CD4-positive, alpha-beta T cell treated with Interferon alpha-2 for 1 hour (primary cell): ENCODE data around the gene IPO11.

Source experiments
- DNase-seq, 2 donors: peaks; one replicate each; pipeline ENCODE4 v3.0.0-alpha.2; 2020 to 2022

The IPO11 gene

GRCh38 chr5:62575066-62575465 is 162.5 kb downstream of the IPO11 start:
- DNase-seq: no peak

- no peak for DNase-seq
Observed at GRCh38 chr5:62575489-62575888, 162.9 kb downstream of the IPO11 start.

- DNase-seq: no peak
Observed at GRCh38 chr5:62576570-62577170, 164.1 kb downstream of the IPO11 start.

GRCh38 chr5:62577488-62577887 is 164.9 kb downstream of the IPO11 start:
- no peak for DNase-seq

- peak; percentile 33 to 87 for DNase-seq
Observed at GRCh38 chr5:62578540-62578939, 166.0 kb downstream of the IPO11 start, which contains the start of gene LRRC70. Gene LRRC70, plus strand, starts transcription at chr5:62578819. Its CDS starts 620 bp downstream, at chr5:62579439.

GRCh38 chr5:62579761-62580160 is 167.2 kb downstream of the IPO11 start:
- no peak for DNase-seq

GRCh38 chr5:62581836-62582597 is 169.5 kb downstream of the IPO11 start:
- DNase-seq: no peak

GRCh38 chr5:62584391-62584790 is 171.8 kb downstream of the IPO11 start:
- DNase-seq: no peak

- no peak for DNase-seq
Observed at GRCh38 chr5:62585306-62585705, 172.7 kb downstream of the IPO11 start.

- no peak for DNase-seq
Observed at GRCh38 chr5:62585751-62586150, 173.2 kb downstream of the IPO11 start.

GRCh38 chr5:62587737-62588136 is 175.2 kb downstream of the IPO11 start:
- no peak for DNase-seq

GRCh38 chr5:62588668-62589067 is 176.1 kb downstream of the IPO11 start:
- no peak for DNase-seq

GRCh38 chr5:62589504-62589903 is 176.9 kb downstream of the IPO11 start:
- DNase-seq: no peak

GRCh38 chr5:62590387-62590786 is 177.8 kb downstream of the IPO11 start:
- no peak for DNase-seq

GRCh38 chr5:62592558-62592957 is 180.0 kb downstream of the IPO11 start:
- DNase-seq: peak in 1 of 2 donors; percentile 21

GRCh38 chr5:62593331-62593730 is 180.8 kb downstream of the IPO11 start:
- no peak for DNase-seq

GRCh38 chr5:62594364-62594984 is 181.9 kb downstream of the IPO11 start:
- DNase-seq: no peak

GRCh38 chr5:62596096-62596495 is 183.5 kb downstream of the IPO11 start:
- no peak for DNase-seq

GRCh38 chr5:62596691-62597090 is 184.1 kb downstream of the IPO11 start:
- DNase-seq: no peak

GRCh38 chr5:62597314-62597713 is 184.8 kb downstream of the IPO11 start:
- DNase-seq: no peak

GRCh38 chr5:62600560-62601252 is 188.1 kb downstream of the IPO11 start:
- DNase-seq: no peak

- no peak for DNase-seq
Observed at GRCh38 chr5:62603934-62604333, 191.4 kb downstream of the IPO11 start.

GRCh38 chr5:62605638-62606037 is 193.1 kb downstream of the IPO11 start:
- DNase-seq: no peak
